Sciatic nerve (tissue), 2 donors: Measurements from ENCODE around the gene SLC39A13. TPM values are rescaled to one million over a fixed set of nuclear protein-coding genes. Genes with fewer than 3 reads are reported as not detected.

Experiments used
- ATAC-seq: fragments of 200-7000 bp; cut with Tn5 transposase; one replicate; pipeline ENCODE4 v1.9.1; 2020; ENCODE audit warnings: mild to moderate bottlenecking, moderate library complexity
- DNase-seq: peaks from one replicate; pipeline ENCODE4 v3.0.0-alpha.2; 2020; ENCODE audit warnings: low spot score
- intact Hi-C: fragments of 100-400 bp; cut with DNase I; formaldehyde crosslinking; loops from one replicate; pipeline ENCODE4 v1.14.2; 2022
- total RNA-seq: library from RNA; stranded (reverse); fragmentation: NEBNext Ultra II Directional; extraction: Animal tissue kit (Norgen Biotek cat#: 25700); gene quantifications from one replicate; pipeline ENCODE4 v1.2.1, GENCODE V29; 2021
- donor health status: DM: no; HTN: no; CAD: no.
- donor health status: DM: no; HTN: no; CAD: no.

Gene SLC39A13
- total RNA-seq, 1 donor from 2014 or later = 55.5 TPM

GRCh38 chr11:47398011-47398410, 10.4 kb upstream of the SLC39A13 start:
- no peak for ATAC-seq
- no peak for DNase-seq
- intact Hi-C loops = no loop called here

DNA sequence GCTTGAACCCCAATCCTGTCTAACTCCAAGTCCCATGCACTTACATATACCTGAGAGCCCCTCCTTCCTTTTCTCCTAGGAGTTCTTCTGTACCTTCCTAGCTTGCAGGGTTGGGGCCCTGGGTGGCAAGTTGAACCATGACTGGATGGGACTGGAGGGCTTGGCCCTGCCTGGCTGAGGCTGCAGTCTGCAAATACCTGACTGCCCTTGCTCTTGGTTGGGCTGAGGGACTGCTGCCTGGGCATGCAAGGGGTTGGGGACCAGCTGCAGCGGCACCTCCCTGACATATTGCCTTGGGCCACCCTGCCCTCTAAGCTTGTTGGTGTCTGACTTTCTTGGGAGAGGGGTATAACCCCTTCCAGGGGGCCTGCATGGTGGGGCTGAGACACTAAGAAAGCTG, 9.8 kb upstream of the SLC39A13 start:
- DNase-seq = no peak
- ATAC-seq = no peak
- intact Hi-C loops = no loop called here

- DNase-seq (no peak), ATAC-seq (peak; percentile 71)
- intact Hi-C loops = no loop called here
These were observed 8.3 kb upstream of the SLC39A13 start for GRCh38 chr11:47399860-47400767.

DNA sequence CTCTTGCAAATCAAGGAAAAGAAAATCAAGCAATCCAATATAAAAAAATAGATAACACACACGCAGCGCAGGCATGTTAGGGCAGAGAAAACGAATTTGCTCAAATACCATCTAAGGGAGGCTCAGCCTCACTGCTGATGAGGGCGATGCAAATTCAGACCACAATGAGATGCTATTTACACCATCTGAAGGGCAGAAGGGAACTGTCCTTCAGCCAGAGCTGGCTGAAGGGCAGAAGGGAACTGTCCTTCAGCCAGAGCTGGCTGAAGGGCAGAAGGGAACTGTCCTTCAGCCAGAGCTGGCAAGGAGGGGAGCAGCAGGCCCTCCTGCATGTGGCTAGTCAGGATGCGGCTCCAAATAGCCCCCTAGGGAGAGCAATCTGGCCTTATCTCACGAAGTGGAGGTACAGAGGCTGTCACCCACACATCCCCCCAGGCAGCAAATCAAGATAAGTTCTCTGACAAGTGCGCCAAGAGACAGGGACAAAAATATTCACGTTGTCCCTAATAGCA, 7.6 kb upstream of the SLC39A13 start:
- DNase-seq = no peak
- intact Hi-C loops = no loop called here
- peak; percentile 62 for ATAC-seq

DNA sequence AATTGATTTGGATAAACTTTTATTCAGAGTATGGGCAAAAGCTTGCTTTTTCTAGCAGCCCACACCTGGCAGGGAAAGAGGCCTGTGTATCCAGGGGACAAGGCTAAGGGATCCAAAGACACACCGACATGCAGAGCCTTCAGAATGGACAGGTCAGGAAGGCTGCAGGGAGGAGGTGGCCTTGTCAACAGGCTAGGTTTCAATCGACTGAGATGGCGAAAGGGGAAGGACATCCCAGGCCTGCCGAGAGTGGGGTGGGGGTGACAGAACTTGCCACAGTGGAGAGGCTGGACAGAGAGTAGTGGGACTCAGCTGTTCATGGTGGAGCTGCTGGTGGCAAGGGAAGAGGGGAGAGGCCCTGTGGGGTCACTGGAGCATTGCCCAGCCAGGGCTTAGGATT, 5.3 kb upstream of the SLC39A13 start:
- ATAC-seq = no peak
- intact Hi-C loops = no loop called here

GRCh38 chr11:47403571-47403970, 4.8 kb upstream of the SLC39A13 start:
- no peak for ATAC-seq
- no peak for DNase-seq
- intact Hi-C loops = no loop called here

More for the DNA sequence above, 5.3 kb upstream of the SLC39A13 start:
- no peak for DNase-seq

GRCh38 chr11:47406896-47407745, 1.3 kb upstream of the SLC39A13 start:
- intact Hi-C loops = no loop called here
- ATAC-seq = no peak
- no peak for DNase-seq

DNA sequence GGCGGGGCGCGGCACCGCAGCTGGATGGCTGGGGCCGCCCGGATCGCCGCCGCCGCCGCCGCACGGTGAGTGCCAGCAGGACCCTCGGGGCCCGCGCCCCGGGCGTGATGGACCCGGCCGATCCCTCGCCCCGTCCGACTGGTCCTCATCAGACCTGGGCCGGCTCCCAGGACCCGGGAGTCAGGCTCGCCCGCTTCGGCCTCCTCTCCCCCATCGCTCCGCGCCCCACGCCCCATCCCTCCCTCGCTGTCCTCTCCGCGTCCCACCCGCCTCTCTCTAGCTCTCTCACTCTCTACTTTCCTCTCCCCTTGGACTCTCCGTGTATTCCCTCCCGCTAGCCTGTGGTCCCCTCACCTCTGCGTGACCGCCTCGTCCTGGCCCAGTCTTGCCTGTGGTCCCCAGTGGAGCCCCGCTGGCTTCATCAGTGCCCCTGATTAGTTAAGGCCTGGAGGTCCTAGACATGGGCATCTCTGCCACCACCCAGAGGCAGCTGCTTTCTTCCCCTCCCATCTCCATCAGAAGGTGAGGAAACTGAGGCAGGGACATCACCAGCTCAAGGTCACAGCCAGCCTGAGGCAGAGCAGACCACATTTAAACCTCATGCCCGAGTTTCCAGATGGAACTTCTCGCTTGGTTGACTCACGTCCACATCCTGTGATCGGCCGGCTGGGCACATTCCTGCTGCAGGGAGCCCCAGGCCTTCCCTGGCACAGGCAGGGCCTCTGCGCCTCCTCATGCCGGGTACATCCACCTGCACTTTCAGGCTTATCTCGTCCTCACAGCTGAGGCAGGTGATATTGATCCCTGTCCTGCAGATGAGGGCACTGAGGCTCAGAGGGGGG, 429 bp downstream of the SLC39A13 start:
- ATAC-seq (peak; percentile 31), DNase-seq (no peak)
- intact Hi-C loops = no loop called here

- ATAC-seq (no peak), DNase-seq (no peak)
- intact Hi-C loops = no loop called here
These were observed 1.3 kb downstream of the SLC39A13 start for GRCh38 chr11:47409440-47410369.

- ATAC-seq (no peak), DNase-seq (no peak)
- intact Hi-C loops = no loop called here
These were observed 2.2 kb downstream of the SLC39A13 start for GRCh38 chr11:47410370-47411264.

GRCh38 chr11:47411884-47412746, 3.7 kb downstream of the SLC39A13 start:
- no peak for DNase-seq
- intact Hi-C loops = no loop called here
- ATAC-seq = no peak

- ATAC-seq (no peak), DNase-seq (no peak)
- intact Hi-C loops = no loop called here
These were observed 5.0 kb downstream of the SLC39A13 start for GRCh38 chr11:47413351-47413750.

DNA sequence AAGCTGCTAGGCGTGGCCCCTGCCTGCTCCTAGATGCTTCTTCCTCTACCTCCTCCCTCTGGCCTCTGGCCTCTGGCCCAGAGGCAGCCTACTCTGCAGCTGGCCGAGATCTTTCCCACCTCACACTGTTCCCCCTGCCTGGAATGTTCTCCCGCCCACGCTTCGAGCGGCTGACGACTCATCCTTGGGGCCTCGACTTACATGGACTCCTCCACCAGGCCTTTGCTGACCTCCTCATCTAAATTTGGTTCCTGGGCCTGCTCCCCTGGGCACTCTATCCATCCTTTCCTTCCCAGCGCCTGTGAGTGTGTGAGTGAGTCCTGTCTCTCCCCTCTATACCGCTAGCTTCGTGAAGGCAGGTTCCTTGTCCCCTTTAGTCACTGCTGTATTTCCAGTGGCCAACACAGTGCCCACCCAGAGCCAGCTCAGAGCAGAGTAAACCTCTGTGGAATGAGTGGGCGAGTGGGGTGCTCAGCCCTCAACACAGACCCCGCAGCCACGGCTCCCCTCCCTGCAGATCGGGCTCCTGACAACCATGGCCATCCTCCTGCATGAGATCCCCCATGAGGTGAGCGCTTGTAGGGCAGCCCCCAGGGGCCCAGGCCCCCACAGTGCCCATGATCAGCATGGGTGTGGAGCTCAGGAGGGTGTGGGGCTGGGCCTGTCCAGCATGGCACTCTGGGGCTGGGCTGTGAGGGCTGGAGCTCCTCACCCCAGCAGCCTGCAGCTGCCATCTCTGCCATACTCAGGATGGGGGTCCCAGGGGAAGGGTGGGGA, 5.7 kb downstream of the SLC39A13 start:
- DNase-seq (no peak), ATAC-seq (peak; percentile 16)
- intact Hi-C loops = no loop called here

DNA sequence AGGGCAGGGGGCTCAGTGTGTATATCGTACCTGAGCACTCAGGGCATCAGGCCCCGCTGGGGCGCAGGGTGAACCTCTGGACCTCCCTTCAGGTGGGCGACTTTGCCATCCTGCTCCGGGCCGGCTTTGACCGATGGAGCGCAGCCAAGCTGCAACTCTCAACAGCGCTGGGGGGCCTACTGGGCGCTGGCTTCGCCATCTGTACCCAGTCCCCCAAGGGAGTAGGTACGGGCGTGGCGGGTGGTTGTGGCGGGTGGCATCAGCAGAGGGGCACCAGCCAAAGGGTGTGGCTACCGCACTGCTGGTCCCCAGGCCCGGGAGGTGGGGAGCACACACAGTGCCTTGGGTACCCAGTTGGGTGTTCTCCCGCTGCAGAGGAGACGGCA, 6.3 kb downstream of the SLC39A13 start:
- DNase-seq = no peak
- no peak for ATAC-seq
- intact Hi-C loops = no loop called here

GRCh38 chr11:47415091-47415854, 6.9 kb downstream of the SLC39A13 start:
- intact Hi-C loops = no loop called here
- ATAC-seq = no peak
- no peak for DNase-seq
